Caco-2 (cell line): ENCODE data around the gene NTMT1. TPM values are rescaled to one million over a fixed set of nuclear protein-coding genes. Genes with fewer than 3 reads are reported as not detected.

Experiments
- BruUV-seq: library from RNA; stranded (reverse); fragments of 400-500 nt; replicated peaks from 2 replicates; lab custom pipeline; 2021; lab: Mats Ljungman, UMichigan
- CTCF ChIA-PET: fragments of 300-600 bp; sonication (Branson Sonifier 250); formaldehyde crosslinking; loops from one replicate; lab custom pipeline; 2022; ENCODE audit warnings: antibody characterized with exemption; lab: Charles Lee
- POLR2A ChIA-PET: fragments of 300-600 bp; sonication (Branson Sonifier 250); formaldehyde crosslinking; loops from one replicate; lab custom pipeline; 2022; ENCODE audit warnings: antibody characterized with exemption; lab: Charles Lee
- DNase-seq, 2 experiments: peaks; one replicate each; pipeline versions ENCODE4 v3.0.0 to v3.0.0-alpha.2; 2020 to 2022
- H3K27me3 ChIP-seq: replicated peaks from 2 replicates; pipeline ENCODE4 v1.6.0; 2011; ENCODE audit warnings: low read length; ENCODE audit not compliant: control insufficient read depth, insufficient read depth
- H3K36me3 ChIP-seq: 2 replicates; pipeline ENCODE4 v1.5.1; 2011; ENCODE audit warnings: low read length; ENCODE audit not compliant: control insufficient read depth, insufficient read depth
- H3K4me1 ChIP-seq: fragments of 250-450 bp; sonication (Bioruptor Pico); 2 replicates; pipeline ENCODE4 v1.5.1; 2020; ENCODE audit warnings: mild to moderate bottlenecking
- H3K4me3 ChIP-seq: 2 replicates; pipeline ENCODE4 v1.5.1; 2011; ENCODE audit warnings: low read depth, mild to moderate bottlenecking, control low read depth, low read length
- H3K9me3 ChIP-seq: fragments of 250-450 bp; sonication (Bioruptor Pico); 2 replicates; pipeline ENCODE4 v1.5.1; 2020; ENCODE audit warnings: mild to moderate bottlenecking, moderate library complexity
- H3K27ac Mint-ChIP-seq: one replicate; pipeline ENCODE4 v1.8.0; 2022; ENCODE audit warnings: mixed read lengths; ENCODE audit not compliant: unreplicated experiment
- H3K27me3 Mint-ChIP-seq: one replicate; pipeline ENCODE4 v1.8.0; 2022; ENCODE audit warnings: mixed read lengths; ENCODE audit not compliant: insufficient read depth, unreplicated experiment
- H3K36me3 Mint-ChIP-seq: one replicate; pipeline ENCODE4 v1.8.0; 2022; ENCODE audit warnings: mild to moderate bottlenecking, mixed read lengths; ENCODE audit not compliant: insufficient read depth, unreplicated experiment
- H3K4me1 Mint-ChIP-seq: one replicate; pipeline ENCODE4 v1.8.0; 2022; ENCODE audit warnings: low read depth, mixed read lengths; ENCODE audit not compliant: unreplicated experiment
- H3K4me3 Mint-ChIP-seq: one replicate; pipeline ENCODE4 v1.8.0; 2022; ENCODE audit warnings: mild to moderate bottlenecking, moderate library complexity, mixed read lengths; ENCODE audit not compliant: unreplicated experiment
- H3K9me3 Mint-ChIP-seq: one replicate; pipeline ENCODE4 v1.8.0; 2022; ENCODE audit warnings: mixed read lengths; ENCODE audit not compliant: unreplicated experiment
- CTCF ChIP-seq, 2 experiments: fragments of 200-600 bp in 1 of 2; IDR thresholded peaks; 1 replicate in 1 of 2; 2 replicates in 1 of 2; pipeline versions ENCODE4 v1.5.1 to v1.8.0; 2011 to 2022; ENCODE audit warnings: antibody characterized with exemption in 1 of 2, control low read depth in 1 of 2, inconsistent platforms in 1 of 2, low read depth in 1 of 2, low read length in 1 of 2, mild to moderate bottlenecking in 1 of 2, moderate library complexity in 1 of 2; ENCODE audit not compliant: insufficient read depth in 1 of 2, severe bottlenecking in 1 of 2, unreplicated experiment in 1 of 2
- intact Hi-C: fragments of 100-400 bp; cut with micrococcal nuclease; formaldehyde crosslinking; loops from one replicate; pipeline ENCODE4 v1.10.0; 2022; ENCODE audit not compliant: unreplicated experiment
- total RNA-seq: library from RNA; stranded (reverse); gene quantifications from 2 replicates; pipeline ENCODE4 v1.2.3, GENCODE V29; 2022

The NTMT1 gene
- total RNA-seq, 1 experiment from 2014 or later: 44.1 TPM

GRCh38 chr9:129669141-129669718 is 43.3 kb downstream of the NTMT1 start:
- TF ChIP-seq CTCF (IDR thresholded peaks at IDR 0.05; ENCODE audit: insufficient read depth in 1 of 2, low read depth in 1 of 2, low read length in 1 of 2, severe bottlenecking in 1 of 2, unreplicated experiment in 1 of 2): no peak

GRCh38 chr9:129669946-129670345 is 44.0 kb downstream of the NTMT1 start:
- Mint-ChIP-seq H3K4me3 (no peak overlapping the region), H3K36me3 (no peaks in the 10 kb centered on the region), H3K27me3 (peaks cover 13% of the 10 kb centered on the region), H3K27ac (no peak overlapping the region), H3K4me1 (no peaks in the 10 kb centered on the region), H3K9me3 (no peaks in the 10 kb centered on the region)
- intact Hi-C loops: no loop called here
- Histone ChIP-seq H3K36me3 (no peaks in the 10 kb centered on the region), H3K4me1 (no peaks in the 10 kb centered on the region), H3K4me3 (no peak overlapping the region), H3K9me3 (no peaks in the 10 kb centered on the region), H3K27me3 (no peaks in the 10 kb centered on the region; the same call in 1 of the 2 replicates)
- DNase-seq: no peak
- ChIA-PET CTCF (no interaction called here), POLR2A (no interaction called here)
- no peak for TF ChIP-seq CTCF (IDR thresholded peaks at IDR 0.05; ENCODE audit: insufficient read depth in 1 of 2, low read depth in 1 of 2, low read length in 1 of 2, severe bottlenecking in 1 of 2, unreplicated experiment in 1 of 2)
- no TSS peak for BruUV-seq

More at GRCh38 chr9:129669141-129669718, 43.3 kb downstream of the NTMT1 start:
- H3K4me1 Mint-ChIP-seq: no peaks in the 10 kb centered on the region
- BruUV-seq: no TSS peak
- H3K27me3 ChIP-seq: no peaks in the 10 kb centered on the region; the same call in 1 of the 2 replicates
- ChIA-PET CTCF (no interaction called here), POLR2A (no interaction called here)
- no peaks in the 10 kb centered on the region for H3K9me3 Mint-ChIP-seq
- H3K4me3 ChIP-seq: no peak overlapping the region
- H3K27me3 Mint-ChIP-seq: peaks cover 17% of the 10 kb centered on the region
- H3K4me1 ChIP-seq: no peaks in the 10 kb centered on the region
- no peak overlapping the region for H3K27ac Mint-ChIP-seq
- no peak overlapping the region for H3K4me3 Mint-ChIP-seq
- intact Hi-C loops: no loop called here
- H3K9me3 ChIP-seq: no peaks in the 10 kb centered on the region
- no peaks in the 10 kb centered on the region for H3K36me3 ChIP-seq
- H3K36me3 Mint-ChIP-seq: no peaks in the 10 kb centered on the region
- no peak for DNase-seq

GRCh38 chr9:129671065-129671464 is 45.1 kb downstream of the NTMT1 start:
- Mint-ChIP-seq H3K27ac (no peak overlapping the region), H3K27me3 (peaks cover 10% of the 10 kb centered on the region), H3K4me3 (no peak overlapping the region), H3K36me3 (no peaks in the 10 kb centered on the region), H3K9me3 (no peaks in the 10 kb centered on the region), H3K4me1 (no peaks in the 10 kb centered on the region)
- Histone ChIP-seq H3K4me1 (no peaks in the 10 kb centered on the region), H3K27me3 (no peaks in the 10 kb centered on the region; the same call in 1 of the 2 replicates), H3K9me3 (no peaks in the 10 kb centered on the region), H3K36me3 (no peaks in the 10 kb centered on the region), H3K4me3 (no peak overlapping the region)
- intact Hi-C loops: no loop called here
- ChIA-PET CTCF (no interaction called here), POLR2A (interaction anchor here (0.6 kb wide), 2 partner anchors 10 to 45 kb away, joined by 3 read pairs; partner anchors contain the start of gene NTMT1)
- DNase-seq: no peak
- TF ChIP-seq CTCF (IDR thresholded peaks at IDR 0.05; ENCODE audit: insufficient read depth in 1 of 2, low read depth in 1 of 2, low read length in 1 of 2, severe bottlenecking in 1 of 2, unreplicated experiment in 1 of 2): no peak
- no TSS peak for BruUV-seq
